DMS53 treated with DMSO at 0.1 percent for 48 hours (cell line): Measurements from ENCODE around the gene TNFAIP3.
"Not testable (repeated sequence)": the region's sequence is repeated elsewhere in the genome, so short reads cannot be mapped to it uniquely, and the experiment has no call there.

Experiments
- DNase-seq: peaks from one replicate; lab custom pipeline; 2025; ENCODE audit not compliant: unreplicated experiment; lab: John Stamatoyannopoulos, UW

The TNFAIP3 gene

DNA sequence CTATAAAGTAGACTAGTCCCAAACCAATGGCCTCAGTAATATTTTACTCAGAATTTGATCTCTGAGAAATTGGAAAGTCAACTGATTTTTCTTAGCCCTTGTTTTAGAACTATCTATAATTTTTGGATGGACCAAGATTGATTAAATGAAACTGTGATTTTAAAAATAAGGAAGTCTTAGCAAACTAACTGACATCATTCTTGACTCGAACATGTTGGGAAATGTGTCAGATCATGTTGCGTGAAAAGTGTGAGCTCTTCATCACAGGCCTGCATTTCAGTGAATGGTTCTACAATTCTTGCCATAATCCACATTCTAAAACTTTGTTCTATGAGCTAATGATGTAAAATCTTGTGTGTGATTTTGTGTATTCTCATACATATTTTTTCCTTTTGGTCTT is 11.0 kb downstream of the TNFAIP3 start:
- DNase-seq, result no peak

DNA sequence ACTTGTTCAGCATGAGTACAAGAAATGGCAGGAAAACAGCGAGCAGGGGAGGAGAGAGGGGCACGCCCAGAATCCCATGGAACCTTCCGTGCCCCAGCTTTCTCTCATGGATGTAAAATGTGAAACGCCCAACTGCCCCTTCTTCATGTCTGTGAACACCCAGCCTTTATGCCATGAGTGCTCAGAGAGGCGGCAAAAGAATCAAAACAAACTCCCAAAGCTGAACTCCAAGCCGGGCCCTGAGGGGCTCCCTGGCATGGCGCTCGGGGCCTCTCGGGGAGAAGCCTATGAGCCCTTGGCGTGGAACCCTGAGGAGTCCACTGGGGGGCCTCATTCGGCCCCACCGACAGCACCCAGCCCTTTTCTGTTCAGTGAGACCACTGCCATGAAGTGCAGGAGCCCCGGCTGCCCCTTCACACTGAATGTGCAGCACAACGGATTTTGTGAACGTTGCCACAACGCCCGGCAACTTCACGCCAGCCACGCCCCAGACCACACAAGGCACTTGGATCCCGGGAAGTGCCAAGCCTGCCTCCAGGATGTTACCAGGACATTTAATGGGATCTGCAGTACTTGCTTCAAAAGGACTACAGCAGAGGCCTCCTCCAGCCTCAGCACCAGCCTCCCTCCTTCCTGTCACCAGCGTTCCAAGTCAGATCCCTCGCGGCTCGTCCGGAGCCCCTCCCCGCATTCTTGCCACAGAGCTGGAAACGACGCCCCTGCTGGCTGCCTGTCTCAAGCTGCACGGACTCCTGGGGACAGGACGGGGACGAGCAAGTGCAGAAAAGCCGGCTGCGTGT is 11.6 kb downstream of the TNFAIP3 start:
- no peak for DNase-seq

DNA sequence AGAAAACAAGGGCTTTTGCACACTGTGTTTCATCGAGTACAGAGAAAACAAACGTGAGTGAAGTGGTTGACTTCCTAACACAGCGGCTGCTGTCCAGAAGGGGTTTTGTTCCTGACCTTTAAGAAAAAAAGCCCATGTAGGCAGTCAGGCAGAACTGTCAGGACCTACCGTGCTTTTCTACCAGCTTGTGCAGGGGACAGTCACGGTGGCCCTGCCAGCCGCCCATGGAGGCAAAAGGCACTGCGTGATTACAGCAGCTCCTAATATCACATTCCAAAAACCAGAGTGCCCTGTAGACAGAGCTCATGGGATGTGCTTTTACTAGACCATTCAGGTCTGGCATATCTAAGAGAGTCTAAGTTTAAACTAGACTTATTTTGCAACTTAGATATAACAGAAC is 12.2 kb downstream of the TNFAIP3 start:
- DNase-seq, result no peak

DNA sequence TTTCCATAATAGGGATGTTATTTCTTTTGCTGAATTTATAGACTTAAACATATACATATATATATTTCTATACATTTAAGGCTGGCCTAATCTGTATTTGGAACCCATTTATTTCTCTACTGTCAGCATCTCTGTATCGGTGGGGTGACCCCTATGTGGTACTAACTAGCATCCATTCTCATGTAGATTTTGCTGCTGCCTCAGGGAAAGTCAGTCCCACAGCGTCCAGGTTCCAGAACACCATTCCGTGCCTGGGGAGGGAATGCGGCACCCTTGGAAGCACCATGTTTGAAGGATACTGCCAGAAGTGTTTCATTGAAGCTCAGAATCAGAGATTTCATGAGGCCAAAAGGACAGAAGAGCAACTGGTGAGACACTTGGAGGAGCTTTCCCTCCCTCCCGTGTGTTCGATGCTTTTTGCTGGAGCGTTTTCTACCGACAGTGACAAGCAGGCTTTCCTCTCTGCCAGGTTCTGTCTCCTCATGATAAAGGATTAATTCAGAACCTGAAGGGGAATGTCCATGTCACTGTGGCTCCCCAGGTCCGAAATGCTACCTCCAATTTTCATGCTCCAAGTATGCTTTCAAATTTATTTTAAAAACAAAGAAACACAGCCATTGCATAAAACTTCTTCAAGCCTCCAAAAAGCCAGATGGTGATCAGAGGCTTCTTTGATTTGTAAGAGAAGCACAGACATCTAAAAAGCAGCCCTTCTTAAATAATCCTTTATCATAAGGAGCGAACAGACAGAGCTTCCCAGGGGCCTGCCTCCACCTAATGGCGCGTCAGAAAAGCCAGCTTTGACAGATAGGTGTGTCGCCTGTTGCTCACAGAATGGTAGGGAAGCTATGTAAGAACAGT is 13.1 kb downstream of the TNFAIP3 start:
- no peak for DNase-seq

DNA sequence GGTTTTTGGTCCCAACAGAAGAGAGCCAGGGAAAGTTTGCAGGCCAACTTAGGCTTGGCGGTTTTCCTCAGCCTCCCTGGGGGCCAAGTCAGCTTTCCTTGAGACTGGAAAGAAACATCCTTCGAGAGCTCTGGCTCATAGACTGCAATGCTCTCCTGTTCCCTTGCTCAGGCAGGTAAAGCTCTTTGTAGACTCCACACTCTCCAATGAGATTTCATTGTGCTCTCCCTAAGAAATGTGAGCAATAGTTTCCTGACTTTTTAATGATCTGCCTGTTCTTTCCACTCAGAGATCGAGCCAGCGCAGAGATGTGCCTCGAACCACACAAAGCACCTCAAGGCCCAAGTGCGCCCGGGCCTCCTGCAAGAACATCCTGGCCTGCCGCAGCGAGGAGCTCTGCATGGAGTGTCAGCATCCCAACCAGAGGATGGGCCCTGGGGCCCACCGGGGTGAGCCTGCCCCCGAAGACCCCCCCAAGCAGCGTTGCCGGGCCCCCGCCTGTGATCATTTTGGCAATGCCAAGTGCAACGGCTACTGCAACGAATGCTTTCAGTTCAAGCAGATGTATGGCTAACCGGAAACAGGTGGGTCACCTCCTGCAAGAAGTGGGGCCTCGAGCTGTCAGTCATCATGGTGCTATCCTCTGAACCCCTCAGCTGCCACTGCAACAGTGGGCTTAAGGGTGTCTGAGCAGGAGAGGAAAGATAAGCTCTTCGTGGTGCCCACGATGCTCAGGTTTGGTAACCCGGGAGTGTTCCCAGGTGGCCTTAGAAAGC is 13.9 kb downstream of the TNFAIP3 start:
- no peak for DNase-seq

DNA sequence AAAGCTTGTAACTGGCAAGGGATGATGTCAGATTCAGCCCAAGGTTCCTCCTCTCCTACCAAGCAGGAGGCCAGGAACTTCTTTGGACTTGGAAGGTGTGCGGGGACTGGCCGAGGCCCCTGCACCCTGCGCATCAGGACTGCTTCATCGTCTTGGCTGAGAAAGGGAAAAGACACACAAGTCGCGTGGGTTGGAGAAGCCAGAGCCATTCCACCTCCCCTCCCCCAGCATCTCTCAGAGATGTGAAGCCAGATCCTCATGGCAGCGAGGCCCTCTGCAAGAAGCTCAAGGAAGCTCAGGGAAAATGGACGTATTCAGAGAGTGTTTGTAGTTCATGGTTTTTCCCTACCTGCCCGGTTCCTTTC is 14.4 kb downstream of the TNFAIP3 start:
- DNase-seq, result no peak

DNA sequence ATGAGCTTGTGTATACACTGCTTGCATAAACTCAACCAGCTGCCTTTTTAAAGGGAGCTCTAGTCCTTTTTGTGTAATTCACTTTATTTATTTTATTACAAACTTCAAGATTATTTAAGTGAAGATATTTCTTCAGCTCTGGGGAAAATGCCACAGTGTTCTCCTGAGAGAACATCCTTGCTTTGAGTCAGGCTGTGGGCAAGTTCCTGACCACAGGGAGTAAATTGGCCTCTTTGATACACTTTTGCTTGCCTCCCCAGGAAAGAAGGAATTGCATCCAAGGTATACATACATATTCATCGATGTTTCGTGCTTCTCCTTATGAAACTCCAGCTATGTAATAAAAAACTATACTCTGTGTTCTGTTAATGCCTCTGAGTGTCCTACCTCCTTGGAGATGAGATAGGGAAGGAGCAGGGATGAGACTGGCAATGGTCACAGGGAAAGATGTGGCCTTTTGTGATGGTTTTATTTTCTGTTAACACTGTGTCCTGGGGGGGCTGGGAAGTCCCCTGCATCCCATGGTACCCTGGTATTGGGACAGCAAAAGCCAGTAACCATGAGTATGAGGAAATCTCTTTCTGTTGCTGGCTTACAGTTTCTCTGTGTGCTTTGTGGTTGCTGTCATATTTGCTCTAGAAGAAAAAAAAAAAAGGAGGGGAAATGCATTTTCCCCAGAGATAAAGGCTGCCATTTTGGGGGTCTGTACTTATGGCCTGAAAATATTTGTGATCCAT is 15.3 kb downstream of the TNFAIP3 start:
- DNase-seq, result no peak

DNA sequence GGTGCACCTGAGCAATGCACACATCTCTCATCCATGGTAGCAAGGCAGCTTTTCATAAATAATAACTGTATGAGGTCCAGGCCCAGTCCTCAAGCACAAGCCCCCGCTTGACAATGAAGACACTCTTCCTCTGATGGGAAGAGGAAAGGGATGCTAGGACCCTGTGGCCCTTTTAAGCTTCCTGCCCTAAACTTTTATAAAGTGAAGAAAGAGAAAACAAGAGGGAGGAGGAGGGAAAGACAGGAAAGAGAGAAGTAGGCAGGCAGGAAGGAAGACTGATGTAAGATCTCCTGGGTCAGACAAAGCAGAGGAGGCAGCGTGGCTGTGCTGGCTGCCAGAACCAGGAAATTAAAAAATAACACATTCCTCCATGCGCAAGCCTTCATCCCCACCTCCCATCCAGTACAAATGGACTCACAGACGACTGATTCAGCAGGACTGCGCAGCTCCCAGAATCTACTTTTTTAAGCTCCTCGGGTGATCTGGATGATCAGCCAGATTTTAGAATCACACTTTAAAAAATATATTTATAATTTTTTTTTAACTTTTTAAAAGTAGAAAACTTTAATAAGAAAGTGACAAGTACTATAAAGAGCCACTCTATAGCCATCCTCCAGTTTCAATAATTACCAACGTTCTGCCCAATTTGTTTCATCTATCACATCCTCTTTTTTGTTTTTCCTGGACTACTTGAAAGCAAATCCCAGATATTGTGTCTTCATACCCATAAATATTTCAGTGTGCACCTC is 16.5 kb downstream of the TNFAIP3 start:
- DNase-seq, result no peak

DNA sequence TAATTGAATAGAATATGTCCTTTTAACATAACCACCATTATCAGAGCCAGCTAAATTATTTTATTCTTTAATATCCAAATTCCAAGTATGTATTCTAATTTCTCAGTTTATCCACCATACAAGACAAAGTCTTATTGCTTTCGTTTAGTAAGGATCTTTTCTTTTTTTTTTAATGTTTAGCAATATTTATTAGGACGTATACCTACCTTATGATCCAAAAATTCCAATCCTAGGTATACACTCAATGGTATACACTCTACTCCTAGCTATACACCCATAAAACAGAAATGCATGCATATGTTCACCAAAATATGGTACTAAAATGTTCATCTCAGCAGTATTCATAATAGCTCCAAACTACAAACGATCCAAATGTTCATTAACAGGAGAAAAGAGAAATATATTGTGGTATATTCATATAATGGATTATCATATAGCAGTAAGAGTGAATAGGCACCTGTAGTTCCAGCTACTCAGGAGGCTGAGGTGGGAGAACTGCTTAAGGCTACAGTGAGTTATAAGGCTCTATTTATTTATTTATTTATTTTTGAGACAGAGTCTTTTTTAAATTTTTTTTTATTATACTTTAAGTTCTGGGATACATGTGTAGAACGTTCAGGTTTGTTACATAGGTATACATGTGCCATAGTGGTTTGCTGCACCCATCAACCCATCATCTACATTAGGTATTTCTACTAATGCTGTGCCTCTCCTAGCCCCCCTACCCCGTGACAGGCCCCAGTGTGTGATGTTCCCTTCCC is 17.3 kb downstream of the TNFAIP3 start:
- DNase-seq, result no peak

DNA sequence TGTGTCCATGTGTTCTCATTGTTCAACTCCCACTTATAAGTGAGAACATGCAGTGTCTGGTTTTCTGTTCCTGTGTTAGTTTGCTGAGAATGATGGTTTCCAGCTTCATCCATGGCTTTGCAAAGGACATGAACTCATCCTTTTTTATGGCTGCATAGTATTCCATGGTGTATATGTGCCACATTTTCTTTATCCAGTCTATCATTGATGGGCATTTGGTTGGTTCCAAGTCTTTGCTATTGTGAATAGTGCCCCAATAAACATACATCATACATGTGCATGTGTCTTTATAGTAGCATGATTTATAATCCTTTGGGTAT is 17.8 kb downstream of the TNFAIP3 start:
- not testable (repeated sequence) for DNase-seq

DNA sequence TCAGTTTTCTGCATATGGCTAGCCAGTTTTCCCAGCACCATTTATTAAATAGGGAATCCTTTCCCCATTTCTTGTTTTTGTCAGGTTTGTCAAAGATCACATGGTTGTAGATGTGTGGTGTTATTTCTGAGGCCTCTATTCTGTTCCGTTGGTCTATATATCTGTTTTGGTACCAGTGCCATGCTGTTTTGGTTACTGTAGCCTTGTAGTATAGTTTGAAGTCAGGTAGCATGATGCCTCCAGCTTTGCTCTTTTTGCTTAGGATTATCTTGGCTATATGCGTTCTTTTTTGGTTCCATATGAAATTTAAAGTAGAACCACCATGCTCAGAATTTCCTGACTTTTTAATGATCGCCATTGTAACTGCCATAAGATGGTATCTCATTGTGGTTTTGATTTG is 19.2 kb downstream of the TNFAIP3 start:
- not testable (repeated sequence) for DNase-seq

DNA sequence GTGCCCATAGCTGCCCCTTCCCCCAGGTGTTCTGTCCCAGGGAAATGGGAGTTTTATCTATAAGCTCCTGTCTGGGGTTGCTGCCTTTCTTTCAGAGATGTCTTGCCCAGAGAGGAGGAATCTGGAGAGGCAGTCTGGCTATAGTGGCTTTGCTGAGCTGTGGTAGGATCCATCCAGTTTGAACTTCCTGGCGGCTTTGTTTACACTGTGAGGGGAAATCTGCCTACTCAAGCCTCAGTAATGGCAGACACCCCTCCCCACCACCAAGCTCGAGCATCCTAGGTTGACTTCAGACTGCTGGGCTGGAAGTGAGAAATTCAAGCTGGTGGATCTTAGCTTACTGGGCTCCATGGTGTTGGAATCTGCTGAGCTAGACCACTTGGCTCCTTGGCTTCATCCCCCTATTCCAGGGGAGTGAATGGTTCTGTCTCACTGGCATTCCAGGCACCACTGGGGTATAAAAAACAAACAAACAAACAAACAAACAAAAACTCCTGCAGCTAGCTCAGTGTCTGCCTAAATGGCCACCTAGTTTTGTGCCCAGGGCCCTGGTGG is 24.0 kb downstream of the TNFAIP3 start:
- no peak for DNase-seq

DNA sequence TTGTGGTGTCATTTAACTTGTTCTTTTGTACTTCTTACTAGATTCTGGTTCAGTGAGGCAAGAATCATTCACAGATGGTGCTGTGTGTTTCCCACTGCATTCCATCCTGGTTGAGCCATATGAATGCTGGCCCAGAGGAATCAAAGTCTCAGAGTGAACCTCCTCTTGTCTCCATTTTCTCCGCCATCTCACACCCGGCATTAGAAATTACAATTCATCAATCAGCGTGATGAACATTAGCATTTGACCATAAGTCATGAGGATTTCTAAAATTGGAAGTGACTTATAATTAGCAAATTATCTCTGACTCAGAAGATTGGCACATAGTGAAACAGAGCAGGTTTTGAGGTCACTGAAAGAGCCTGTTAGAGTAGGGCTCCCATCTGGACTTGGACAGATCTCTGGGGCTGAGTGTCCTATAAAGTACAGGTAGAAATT is 25.2 kb downstream of the TNFAIP3 start:
- DNase-seq, result no peak

DNA sequence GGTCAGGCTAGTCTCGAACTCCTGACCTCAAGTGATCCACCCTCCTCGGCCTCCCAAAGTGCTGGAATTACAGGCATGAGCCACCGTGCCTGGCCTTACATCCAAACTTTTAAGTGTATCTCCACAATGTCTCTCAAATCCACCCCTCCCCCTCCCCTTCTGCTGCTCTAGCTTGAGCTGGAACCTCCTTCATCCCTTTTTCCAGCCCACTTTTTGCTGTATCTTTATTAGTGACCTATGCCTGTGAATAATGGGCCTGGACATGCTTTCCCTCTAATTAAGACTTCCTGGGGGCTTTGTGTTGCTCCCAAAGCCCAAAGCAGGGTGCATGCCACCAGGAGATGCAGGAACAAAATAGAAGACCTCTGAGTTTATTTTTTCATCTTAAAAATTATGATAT is 26.1 kb downstream of the TNFAIP3 start:
- DNase-seq, result no peak

DNA sequence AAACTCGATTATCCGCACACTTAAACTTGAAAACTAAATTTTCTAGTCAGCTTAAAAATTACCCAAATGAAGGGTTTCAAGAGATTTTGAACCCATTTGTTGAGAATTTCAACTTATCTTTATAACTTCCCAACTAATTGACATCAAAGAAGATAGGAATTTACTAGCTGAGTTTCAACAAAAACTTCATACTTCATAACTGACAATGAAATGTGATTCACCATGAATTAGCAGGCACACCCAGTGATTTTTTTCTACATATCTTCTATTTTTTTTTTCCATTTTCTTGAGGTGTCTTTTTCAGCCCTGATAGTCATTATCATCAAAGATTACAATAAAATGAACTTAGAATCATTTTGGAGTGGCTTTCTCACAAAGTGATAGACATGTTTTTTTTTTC is 26.7 kb downstream of the TNFAIP3 start:
- DNase-seq, result no peak

DNA sequence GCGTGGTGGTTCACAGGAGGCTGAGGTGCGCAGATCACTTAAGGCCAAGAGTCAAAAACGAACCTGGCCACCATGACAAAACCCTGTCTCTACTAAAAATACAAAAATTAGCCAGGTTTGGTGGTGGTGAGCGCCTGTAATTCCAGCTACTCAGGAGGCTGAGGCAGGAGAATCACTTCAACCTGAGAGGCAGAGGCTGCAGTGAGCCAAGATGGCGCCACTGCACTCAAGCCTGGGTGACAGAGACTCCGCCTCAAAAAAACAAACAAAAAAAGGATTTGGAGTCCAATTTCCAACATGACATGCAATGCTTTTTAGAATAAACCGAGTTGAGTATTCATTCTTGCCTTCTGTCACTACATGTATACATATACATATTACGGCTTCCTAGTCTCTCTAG is 27.3 kb downstream of the TNFAIP3 start:
- not testable (repeated sequence) for DNase-seq

DNA sequence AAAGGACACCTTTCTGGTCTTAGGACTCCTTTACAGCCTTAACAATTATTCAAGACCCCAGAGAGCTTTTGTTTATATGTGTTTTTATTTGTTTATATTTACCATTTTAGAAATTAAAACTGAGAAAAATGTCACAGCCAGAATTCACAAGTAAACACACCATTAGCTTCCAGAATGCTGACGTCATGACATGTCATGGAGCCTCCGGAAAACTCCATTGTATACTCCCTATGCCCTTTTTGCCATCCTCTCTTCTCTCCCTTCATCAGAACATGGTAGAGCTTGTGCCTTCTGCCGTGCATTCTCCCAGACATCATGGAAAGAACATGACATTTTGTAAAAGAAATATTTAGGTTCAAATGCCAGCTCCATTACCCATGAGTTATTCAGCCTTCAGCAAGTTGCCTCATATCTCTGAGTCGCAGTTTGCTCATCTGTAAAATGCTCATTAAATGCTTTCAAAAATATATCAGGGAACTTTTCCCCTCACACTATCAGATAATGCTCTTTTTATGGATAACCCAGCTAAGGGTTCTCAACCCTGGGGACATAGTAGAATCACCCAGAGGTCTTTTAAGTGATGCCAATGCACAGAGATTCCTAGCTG is 27.8 kb downstream of the TNFAIP3 start:
- DNase-seq, result no peak

DNA sequence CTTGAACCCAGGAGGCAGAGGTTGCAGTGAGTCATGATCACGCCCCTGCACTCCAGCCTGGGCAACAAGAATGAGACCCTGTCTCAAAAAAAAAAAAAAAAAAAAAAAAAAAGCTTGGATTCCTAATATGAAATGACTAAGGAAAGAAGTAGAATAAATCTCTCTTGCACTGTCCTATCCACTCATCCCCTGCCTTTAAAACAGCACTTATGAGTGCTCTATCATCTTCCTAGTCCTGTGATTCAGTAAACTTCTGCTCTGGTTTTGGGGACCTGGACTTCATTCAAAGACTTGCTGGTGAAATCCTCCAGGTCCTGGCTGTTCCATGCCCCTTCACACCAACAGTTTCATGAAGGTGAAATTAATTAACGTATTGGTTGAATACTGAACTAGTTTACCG is 29.6 kb downstream of the TNFAIP3 start:
- no peak for DNase-seq

DNA sequence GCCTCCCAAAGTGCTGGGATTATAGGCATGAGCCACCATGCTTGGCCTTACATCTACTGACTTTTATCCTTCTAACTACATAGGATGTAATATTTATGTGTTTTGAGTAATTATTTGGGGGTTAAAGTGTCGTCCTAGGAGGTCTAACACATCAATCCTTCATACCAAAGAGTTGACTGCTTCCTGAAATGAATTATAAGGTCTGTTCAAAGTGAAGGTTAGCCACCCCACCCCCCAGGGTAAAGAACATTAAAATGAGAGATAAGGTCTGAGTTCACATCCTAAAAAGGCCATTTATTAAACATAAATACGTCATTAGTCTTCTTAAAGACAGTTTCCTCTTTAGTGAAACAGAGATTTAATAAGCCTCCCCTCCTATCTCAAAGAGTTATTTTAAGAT is 33.8 kb downstream of the TNFAIP3 start:
- no peak for DNase-seq
